ENCODE measurements around the gene ATP2B3.
A peak's percentile ranks its signal among the peaks of the same experiment; 100 is the strongest.

Gene ATP2B3

GRCh38 chrX:153517423-153517822 is at the start of gene ATP2B3:
TSS of gene ATP2B3 (plus strand) at chrX:153517642. CDS start at chrX:153536248, 18,606 bp downstream.
- Histone ChIP-seq H3K4me1 (ENCODE audit: control insufficient read depth, insufficient read depth, low read length) (peaks cover 12% of the 10 kb centered on the region), H3K4me3 (ENCODE audit: low read length) (no peak within 1 kb of the TSS), H3K9ac (ENCODE audit: low read length) (no peak within 1 kb of the TSS), H3K27me3 (ENCODE audit: control insufficient read depth, insufficient read depth, low read length) (peaks cover 6% of the 10 kb centered on the region), H3K36me3 (ENCODE audit: control insufficient read depth, insufficient read depth, low read length) (no peaks in the 10 kb centered on the region), H3K9me3 (ENCODE audit: control insufficient read depth, low read length) (no peaks in the 10 kb centered on the region)

GRCh38 chrX:153468008-153468580 is 49.3 kb upstream of the ATP2B3 start:
- no peaks in the 10 kb centered on the region for H3K27me3 ChIP-seq (ENCODE audit: control insufficient read depth, insufficient read depth, low read length)
- no peaks in the 10 kb centered on the region for H3K36me3 ChIP-seq (ENCODE audit: control insufficient read depth, insufficient read depth, low read length)
- no peak overlapping the region for H3K9ac ChIP-seq (ENCODE audit: low read length)
- H3K4me1 ChIP-seq (ENCODE audit: control insufficient read depth, insufficient read depth, low read length): no peaks in the 10 kb centered on the region
- H3K9me3 ChIP-seq (ENCODE audit: control insufficient read depth, low read length): no peaks in the 10 kb centered on the region
- H3K4me3 ChIP-seq (ENCODE audit: low read length): no peak overlapping the region

GRCh38 chrX:153469811-153470410 is 47.5 kb upstream of the ATP2B3 start:
- peak overlapping the region; percentile 46 for H3K4me3 ChIP-seq (ENCODE audit: low read length)
- peaks cover under 1% of the 10 kb centered on the region for H3K4me1 ChIP-seq (ENCODE audit: control insufficient read depth, insufficient read depth, low read length)
- H3K9ac ChIP-seq (ENCODE audit: low read length): peak overlapping the region; percentile 53
- peaks cover 2% of the 10 kb centered on the region for H3K27me3 ChIP-seq (ENCODE audit: control insufficient read depth, insufficient read depth, low read length)
- no peaks in the 10 kb centered on the region for H3K36me3 ChIP-seq (ENCODE audit: control insufficient read depth, insufficient read depth, low read length)
- no peaks in the 10 kb centered on the region for H3K9me3 ChIP-seq (ENCODE audit: control insufficient read depth, low read length)

GRCh38 chrX:153470411-153471363 is 46.8 kb upstream of the ATP2B3 start, which contains the start of gene HAUS7:
TSS of gene HAUS7 (minus strand) at chrX:153470576. CDS start at chrX:153470557, 19 bp downstream.
- Histone ChIP-seq H3K4me1 (ENCODE audit: control insufficient read depth, insufficient read depth, low read length) (peaks cover 5% of the 10 kb centered on the region), H3K9ac (ENCODE audit: low read length) (peak within 1 kb of the TSS; percentile 53), H3K27me3 (ENCODE audit: control insufficient read depth, insufficient read depth, low read length) (peaks cover 6% of the 10 kb centered on the region)

GRCh38 chrX:153471663-153472280 is 45.7 kb upstream of the ATP2B3 start:
- peaks cover 5% of the 10 kb centered on the region for H3K4me1 ChIP-seq (ENCODE audit: control insufficient read depth, insufficient read depth, low read length)
- H3K4me3 ChIP-seq (ENCODE audit: low read length): no peak overlapping the region
- H3K36me3 ChIP-seq (ENCODE audit: control insufficient read depth, insufficient read depth, low read length): no peaks in the 10 kb centered on the region
- no peaks in the 10 kb centered on the region for H3K9me3 ChIP-seq (ENCODE audit: control insufficient read depth, low read length)
- H3K9ac ChIP-seq (ENCODE audit: low read length): no peak overlapping the region
- peaks cover 6% of the 10 kb centered on the region for H3K27me3 ChIP-seq (ENCODE audit: control insufficient read depth, insufficient read depth, low read length)

More at GRCh38 chrX:153470411-153471363, 46.8 kb upstream of the ATP2B3 start, which contains the start of gene HAUS7:
- H3K4me3 ChIP-seq (ENCODE audit: low read length): peak within 1 kb of the TSS; percentile 46
- no peaks in the 10 kb centered on the region for H3K9me3 ChIP-seq (ENCODE audit: control insufficient read depth, low read length)
- no peaks in the 10 kb centered on the region for H3K36me3 ChIP-seq (ENCODE audit: control insufficient read depth, insufficient read depth, low read length)

GRCh38 chrX:153473126-153473525 is 44.3 kb upstream of the ATP2B3 start:
- Histone ChIP-seq H3K9me3 (ENCODE audit: control insufficient read depth, low read length) (no peaks in the 10 kb centered on the region), H3K4me1 (ENCODE audit: control insufficient read depth, insufficient read depth, low read length) (peaks cover 5% of the 10 kb centered on the region), H3K9ac (ENCODE audit: low read length) (no peak overlapping the region), H3K4me3 (ENCODE audit: low read length) (no peak overlapping the region), H3K36me3 (ENCODE audit: control insufficient read depth, insufficient read depth, low read length) (no peaks in the 10 kb centered on the region), H3K27me3 (ENCODE audit: control insufficient read depth, insufficient read depth, low read length) (peaks cover 6% of the 10 kb centered on the region)

GRCh38 chrX:153474266-153474665 is 43.2 kb upstream of the ATP2B3 start:
- peaks cover 5% of the 10 kb centered on the region for H3K4me1 ChIP-seq (ENCODE audit: control insufficient read depth, insufficient read depth, low read length)
- H3K9me3 ChIP-seq (ENCODE audit: control insufficient read depth, low read length): no peaks in the 10 kb centered on the region
- H3K9ac ChIP-seq (ENCODE audit: low read length): no peak overlapping the region
- H3K27me3 ChIP-seq (ENCODE audit: control insufficient read depth, insufficient read depth, low read length): peaks cover 6% of the 10 kb centered on the region
- H3K4me3 ChIP-seq (ENCODE audit: low read length): no peak overlapping the region
- no peaks in the 10 kb centered on the region for H3K36me3 ChIP-seq (ENCODE audit: control insufficient read depth, insufficient read depth, low read length)

- Histone ChIP-seq H3K4me3 (ENCODE audit: low read length) (no peak overlapping the region), H3K9ac (ENCODE audit: low read length) (no peak overlapping the region), H3K4me1 (ENCODE audit: control insufficient read depth, insufficient read depth, low read length) (peaks cover 5% of the 10 kb centered on the region), H3K9me3 (ENCODE audit: control insufficient read depth, low read length) (no peaks in the 10 kb centered on the region), H3K27me3 (ENCODE audit: control insufficient read depth, insufficient read depth, low read length) (peaks cover 6% of the 10 kb centered on the region), H3K36me3 (ENCODE audit: control insufficient read depth, insufficient read depth, low read length) (no peaks in the 10 kb centered on the region)
Observed at GRCh38 chrX:153474718-153475117, 42.7 kb upstream of the ATP2B3 start.

GRCh38 chrX:153475271-153475670 is 42.2 kb upstream of the ATP2B3 start:
- H3K4me3 ChIP-seq (ENCODE audit: low read length): no peak overlapping the region
- no peaks in the 10 kb centered on the region for H3K36me3 ChIP-seq (ENCODE audit: control insufficient read depth, insufficient read depth, low read length)
- H3K4me1 ChIP-seq (ENCODE audit: control insufficient read depth, insufficient read depth, low read length): peaks cover 5% of the 10 kb centered on the region
- H3K9me3 ChIP-seq (ENCODE audit: control insufficient read depth, low read length): no peaks in the 10 kb centered on the region
- peaks cover 6% of the 10 kb centered on the region for H3K27me3 ChIP-seq (ENCODE audit: control insufficient read depth, insufficient read depth, low read length)
- no peak overlapping the region for H3K9ac ChIP-seq (ENCODE audit: low read length)

- no peak overlapping the region for H3K4me3 ChIP-seq (ENCODE audit: low read length)
- peaks cover 5% of the 10 kb centered on the region for H3K4me1 ChIP-seq (ENCODE audit: control insufficient read depth, insufficient read depth, low read length)
- H3K9ac ChIP-seq (ENCODE audit: low read length): no peak overlapping the region
- peaks cover 6% of the 10 kb centered on the region for H3K27me3 ChIP-seq (ENCODE audit: control insufficient read depth, insufficient read depth, low read length)
- no peaks in the 10 kb centered on the region for H3K9me3 ChIP-seq (ENCODE audit: control insufficient read depth, low read length)
- no peaks in the 10 kb centered on the region for H3K36me3 ChIP-seq (ENCODE audit: control insufficient read depth, insufficient read depth, low read length)
Observed at GRCh38 chrX:153475751-153476281, 41.6 kb upstream of the ATP2B3 start.

- Histone ChIP-seq H3K36me3 (ENCODE audit: control insufficient read depth, insufficient read depth, low read length) (no peaks in the 10 kb centered on the region), H3K4me1 (ENCODE audit: control insufficient read depth, insufficient read depth, low read length) (peaks cover 5% of the 10 kb centered on the region), H3K27me3 (ENCODE audit: control insufficient read depth, insufficient read depth, low read length) (peaks cover 6% of the 10 kb centered on the region), H3K4me3 (ENCODE audit: low read length) (no peak overlapping the region), H3K9ac (ENCODE audit: low read length) (no peak overlapping the region), H3K9me3 (ENCODE audit: control insufficient read depth, low read length) (no peaks in the 10 kb centered on the region)
Observed at GRCh38 chrX:153476666-153477363, 40.6 kb upstream of the ATP2B3 start.

All from mucosa of stomach (tissue), 1 donor.